Measurements from ENCODE around the gene CDHR4. TPM values are rescaled to one million over a fixed set of nuclear protein-coding genes. Genes with fewer than 3 reads are reported as not detected.

Gene CDHR4, protein sequence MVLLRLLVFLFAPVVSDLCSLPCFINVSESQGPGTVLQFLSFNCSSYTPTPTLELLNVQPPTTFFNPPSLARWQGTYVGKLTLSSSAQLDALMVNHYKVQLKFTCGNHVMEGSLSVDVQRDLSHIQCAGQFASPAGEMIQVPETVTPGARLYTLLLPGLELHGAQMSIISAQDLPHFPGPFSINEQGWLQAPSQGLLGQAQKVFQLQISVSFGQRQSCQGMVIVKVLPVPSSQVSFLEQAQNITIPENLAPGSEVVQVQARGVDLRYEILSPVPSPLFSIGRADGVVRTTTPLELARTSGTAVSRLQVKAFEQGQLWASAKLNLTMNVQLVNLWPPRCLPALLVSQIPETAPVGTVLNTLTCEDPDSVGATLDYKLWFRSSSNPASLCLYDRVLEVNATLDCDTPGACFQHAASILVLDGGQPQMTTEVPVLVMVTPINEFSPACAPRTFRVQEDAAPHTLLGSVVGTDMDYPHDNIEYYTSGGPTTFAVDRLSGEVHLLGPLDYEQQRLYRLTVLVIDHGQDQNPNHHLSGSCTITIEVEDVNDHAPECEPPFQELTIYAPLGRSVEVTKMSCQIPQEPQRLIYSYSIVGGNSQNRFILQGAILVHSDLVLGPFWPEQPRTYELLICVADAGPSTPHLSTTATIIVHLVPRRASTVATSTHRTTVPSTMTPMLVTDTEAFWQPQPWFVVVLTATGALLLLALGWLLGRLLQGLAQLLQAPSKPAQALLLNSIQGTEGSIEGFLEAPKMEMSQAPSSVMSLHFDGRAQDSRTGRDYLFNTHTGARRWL
- total RNA-seq: 0.54 and 1.2 TPM in 2 replicates

DNA sequence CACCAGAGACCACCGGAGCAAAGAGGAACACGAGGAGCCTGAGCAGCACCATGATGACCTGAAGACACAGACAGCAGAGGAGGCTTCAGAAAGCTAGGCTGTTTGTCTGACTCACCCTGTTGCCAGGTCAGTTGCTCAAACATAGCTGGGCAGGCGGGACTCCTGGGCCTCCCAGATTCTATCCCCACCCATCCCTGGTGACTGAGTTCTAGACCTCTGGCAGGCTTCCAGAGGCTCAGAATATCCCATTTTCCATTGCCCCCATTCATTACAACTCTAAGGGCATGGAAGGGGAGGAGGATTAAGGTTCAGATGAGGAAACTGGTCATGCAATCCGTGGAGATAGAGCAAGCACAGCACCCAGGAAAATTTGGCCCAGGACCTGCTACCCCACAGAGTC, at the start of gene CDHR4:
CDHR4 (minus strand) TSS at position 113 of the 400 bp plus-strand sequence; CDS start at position 52, 61 bp downstream.

DNA sequence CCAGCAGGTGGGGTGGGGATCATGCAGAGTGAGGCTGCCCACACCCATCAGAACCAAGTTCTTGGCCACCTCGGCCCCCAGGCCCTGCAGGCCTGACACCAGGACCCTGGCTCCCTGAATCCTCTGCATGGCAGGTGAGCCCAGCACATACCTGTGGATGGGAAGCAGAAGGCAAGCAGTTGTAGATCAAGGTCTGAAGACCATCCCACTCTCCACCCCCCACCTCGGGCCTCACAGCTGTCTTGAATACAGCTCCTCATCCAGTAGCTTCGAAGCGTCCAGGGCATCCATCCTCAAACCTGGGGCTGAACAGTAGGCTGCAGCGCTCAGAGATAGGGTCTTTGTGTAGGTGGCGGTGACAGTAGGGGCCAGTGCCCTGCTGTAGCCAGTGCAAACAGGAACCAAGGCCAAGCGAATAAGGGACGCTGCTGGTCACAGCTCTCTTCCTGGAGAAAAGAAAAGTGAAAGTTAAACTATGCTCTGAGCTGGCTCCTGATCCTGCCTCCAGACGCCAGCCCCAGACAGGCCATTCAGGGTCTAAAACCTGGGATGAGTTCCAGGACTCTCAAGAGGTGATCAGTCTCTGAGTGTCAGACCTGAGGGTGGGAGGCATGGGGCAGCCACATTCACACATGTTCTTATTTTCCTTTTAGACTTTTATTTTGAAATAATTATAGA, 14.0 kb upstream of the CDHR4 start, which contains the start of gene UBA7:
UBA7 (minus strand) TSS at position 457 of the 678 bp plus-strand sequence; CDS start at position 291, 166 bp downstream.

DNA sequence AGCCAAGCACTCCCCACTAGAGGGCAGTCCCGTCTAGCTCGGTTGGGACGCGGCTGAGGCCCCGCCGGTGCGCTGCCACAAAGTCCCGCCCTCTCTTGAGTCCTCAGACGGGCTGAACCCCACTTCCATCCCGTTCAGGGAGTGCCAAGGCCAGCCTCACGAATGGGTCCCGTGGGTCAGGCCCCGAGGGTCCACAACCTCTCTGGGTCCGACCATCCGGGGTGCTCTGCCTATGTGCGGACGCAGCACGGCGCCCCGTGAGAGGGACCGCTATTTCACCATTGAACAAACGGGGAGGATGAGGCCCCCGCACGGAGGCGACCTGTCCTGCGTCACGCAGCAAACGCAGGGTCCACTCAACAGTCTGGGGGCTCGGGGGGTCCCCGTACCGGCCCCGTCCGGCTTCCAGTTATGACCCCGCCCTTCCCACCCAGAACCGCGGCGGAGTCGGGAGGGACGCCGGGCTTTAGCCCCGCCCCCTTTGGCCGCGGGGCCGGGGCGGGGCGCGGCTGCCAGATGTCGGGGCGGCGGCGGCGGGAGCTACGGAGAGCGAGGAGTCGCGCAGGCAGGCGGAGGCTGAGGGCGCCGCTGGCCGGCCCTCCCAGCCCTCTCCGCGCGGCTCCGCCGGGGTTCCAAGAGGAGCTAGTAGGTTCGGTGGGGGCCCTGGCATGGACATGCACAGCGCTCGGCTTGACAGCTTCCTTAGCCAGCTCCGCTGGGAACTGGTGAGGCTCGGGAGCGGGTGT, 3.2 kb upstream of the CDHR4 start, which contains the start of gene INKA1:
INKA1 (plus strand) TSS at position 543 of the 746 bp plus-strand sequence; CDS start at position 675, 132 bp downstream.

DNA sequence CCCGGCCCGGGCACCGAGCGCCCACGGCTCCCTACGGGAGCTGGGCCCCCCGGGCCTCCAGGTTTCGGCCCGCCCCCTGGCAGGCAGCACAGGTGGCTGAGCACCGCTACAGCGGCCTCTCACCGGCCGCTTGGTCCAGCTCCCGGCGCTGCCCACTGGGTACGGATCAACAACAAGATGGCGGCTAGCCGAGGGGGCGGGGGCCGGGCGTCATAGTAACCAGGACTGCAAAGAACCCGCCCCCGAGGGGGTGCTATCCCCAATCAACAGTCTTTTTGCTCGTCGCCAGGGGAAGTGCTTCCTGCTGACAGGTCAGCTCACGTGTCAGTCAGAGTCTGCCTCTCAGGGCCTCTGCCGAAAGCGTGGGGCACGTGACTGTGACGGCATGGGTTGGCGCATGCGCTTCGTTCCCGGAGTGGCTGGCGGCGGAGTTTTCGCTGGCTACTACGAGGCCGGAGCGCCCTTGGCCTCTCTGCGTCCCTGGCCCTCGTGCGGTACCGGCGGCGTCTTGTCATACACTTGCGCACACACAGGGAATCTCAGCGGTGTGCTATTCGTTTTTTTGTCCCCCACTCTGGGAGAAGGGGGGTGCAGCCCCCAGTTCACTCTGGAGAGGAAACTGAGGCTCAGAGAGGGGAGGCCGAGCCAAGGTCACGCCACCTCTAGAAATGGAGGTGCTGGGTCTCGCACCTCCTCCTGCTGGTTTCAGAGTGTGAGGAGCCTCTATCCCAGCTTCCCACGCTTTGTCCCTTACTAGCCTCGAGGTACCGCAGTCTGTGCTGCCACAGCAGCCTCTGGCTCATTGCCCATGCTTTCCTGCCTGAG, 13.1 kb downstream of the CDHR4 start, which contains the start of gene IP6K1:
IP6K1 (minus strand) TSS at position 186 of the 825 bp plus-strand sequence. CDS start 38,502 bp downstream, outside the sequence.

Small RNA genes within 50 kb of the gene (small RNA-seq; reads per million reads assigned to genes)
- not detected for gene COX6CP14

Other genes starting within 250 kb of the CDHR4 start
- under 0.01 and 0.11 TPM in 2 replicates for gene BSN, start 245.4 kb downstream of the CDHR4 start, total RNA-seq
- 104 and 137 TPM in 2 replicates for gene APEH, start 125.5 kb downstream of the CDHR4 start, total RNA-seq
- 9.4 and 33.4 TPM in 2 replicates for gene MST1, start 110.4 kb downstream of the CDHR4 start, total RNA-seq
- gene RNF123, start 110.3 kb downstream of the CDHR4 start, total RNA-seq: 36.9 and 38.8 TPM in 2 replicates
- gene AMIGO3, start 80.2 kb downstream of the CDHR4 start, total RNA-seq: 3.3 and 4.3 TPM in 2 replicates
- 25.5 and 46.7 TPM in 2 replicates for gene GMPPB, start 75.9 kb downstream of the CDHR4 start, total RNA-seq
- gene IP6K1, start 13.3 kb downstream of the CDHR4 start, total RNA-seq: 31.4 and 42.1 TPM in 2 replicates
- 1.8 and 2.0 TPM in 2 replicates for gene INKA1, start 3.4 kb upstream of the CDHR4 start, total RNA-seq
- 0.76 and 2.7 TPM in 2 replicates for gene UBA7, start 14.1 kb upstream of the CDHR4 start, total RNA-seq
- gene TRAIP, start 56.7 kb upstream of the CDHR4 start, total RNA-seq: 2.5 and 2.7 TPM in 2 replicates
- not detected in 2 replicates for gene CAMKV, start 70.0 kb upstream of the CDHR4 start, total RNA-seq
- gene MST1R, start 104.0 kb upstream of the CDHR4 start, total RNA-seq: 0.79 and 2.1 TPM in 2 replicates
- gene MON1A, start 129.9 kb upstream of the CDHR4 start, total RNA-seq: 5.5 and 10.0 TPM in 2 replicates
- 38.0 and 56.1 TPM in 2 replicates for gene RBM6, start 140.3 kb upstream of the CDHR4 start, total RNA-seq